Fibroblast of the conjunctiva (primary cell): ENCODE data around the gene SHISAL2A.

Experiments used
- DNase-seq: peaks from one replicate; pipeline ENCODE4 v3.0.0-alpha.2; 2010; ENCODE audit warnings: low read depth

SHISAL2A gene

DNA sequence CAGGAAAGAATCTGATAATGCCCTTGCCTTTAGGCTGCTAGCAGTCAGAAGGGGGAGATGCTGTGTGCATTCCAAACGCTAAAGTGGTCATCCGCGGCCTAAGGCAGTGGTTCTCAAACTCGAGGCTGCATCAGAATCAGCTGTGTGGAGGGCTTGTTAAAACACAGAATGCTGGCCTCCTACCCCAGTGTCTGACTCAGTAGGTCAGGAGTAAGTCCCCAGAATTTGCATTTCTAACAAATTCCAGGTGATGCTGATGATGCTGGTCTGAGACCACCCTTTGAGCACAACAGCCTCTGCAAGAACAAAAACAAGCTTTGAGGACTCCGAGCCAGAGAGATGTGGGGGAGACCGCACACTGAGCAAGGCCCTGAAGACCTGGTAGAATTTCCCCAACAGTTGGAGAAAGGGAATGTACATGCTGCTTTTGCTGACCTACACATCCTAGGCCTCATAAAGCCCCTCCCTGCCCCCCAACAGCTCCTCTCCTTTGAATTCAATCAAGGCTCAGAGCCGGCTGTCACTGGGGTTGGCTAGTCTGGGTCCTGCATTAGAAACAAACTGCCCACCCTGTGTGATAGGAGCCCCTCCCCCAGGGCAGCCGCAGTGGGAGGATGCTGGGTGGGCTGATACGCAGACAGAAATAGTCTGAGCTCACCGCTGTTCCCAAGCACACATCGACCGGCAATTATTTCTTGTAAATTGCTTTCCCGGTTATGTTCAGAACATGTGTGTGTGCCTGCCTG lies 27.1 kb downstream of the SHISAL2A start:
- no peak for DNase-seq

GRCh38 chr1:52660807-52661206 lies 27.8 kb downstream of the SHISAL2A start:
- no peak for DNase-seq

DNA sequence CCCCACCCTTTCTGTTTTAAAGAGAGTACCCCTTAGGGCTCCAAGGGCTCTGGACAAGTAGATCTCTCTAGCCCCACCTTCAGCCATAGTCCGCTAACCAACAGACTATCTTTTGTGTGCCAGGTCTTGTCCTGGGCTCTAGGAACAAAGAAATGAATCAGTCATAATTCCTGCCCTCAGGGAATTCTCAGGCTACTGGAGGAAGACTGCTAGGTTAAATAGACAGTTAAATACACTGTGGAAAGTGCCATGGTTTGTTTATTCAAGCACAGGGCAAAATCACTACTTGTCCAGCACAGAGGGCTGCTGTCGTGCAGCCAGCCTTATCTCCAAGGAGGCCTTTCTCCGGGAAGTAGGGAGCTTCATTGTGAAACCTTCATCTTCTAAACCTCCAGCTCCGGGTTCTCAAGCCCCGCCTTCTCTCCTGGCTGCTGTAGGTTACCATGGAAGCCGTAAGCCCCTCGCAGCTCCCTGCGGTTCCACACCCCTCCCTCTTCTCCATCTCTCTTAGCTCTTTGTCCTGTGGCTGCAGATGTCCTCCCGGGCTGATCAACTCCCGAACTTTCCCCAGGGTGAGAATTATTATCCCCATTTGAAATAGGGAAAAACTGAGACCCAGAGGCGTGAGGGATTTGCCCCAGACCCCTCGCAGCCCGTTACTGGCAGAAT lies 29.8 kb downstream of the SHISAL2A start:
- DNase-seq, result peak; percentile 53

- DNase-seq, result peak; percentile 38
Observed at GRCh38 chr1:52663716-52664115, 30.7 kb downstream of the SHISAL2A start.

- peak; percentile 48 for DNase-seq
Observed at GRCh38 chr1:52665006-52665941, 32.3 kb downstream of the SHISAL2A start.

GRCh38 chr1:52667290-52667689 lies 34.3 kb downstream of the SHISAL2A start:
- no peak for DNase-seq

GRCh38 chr1:52667984-52668383 lies 35.0 kb downstream of the SHISAL2A start:
- DNase-seq, result no peak

DNA sequence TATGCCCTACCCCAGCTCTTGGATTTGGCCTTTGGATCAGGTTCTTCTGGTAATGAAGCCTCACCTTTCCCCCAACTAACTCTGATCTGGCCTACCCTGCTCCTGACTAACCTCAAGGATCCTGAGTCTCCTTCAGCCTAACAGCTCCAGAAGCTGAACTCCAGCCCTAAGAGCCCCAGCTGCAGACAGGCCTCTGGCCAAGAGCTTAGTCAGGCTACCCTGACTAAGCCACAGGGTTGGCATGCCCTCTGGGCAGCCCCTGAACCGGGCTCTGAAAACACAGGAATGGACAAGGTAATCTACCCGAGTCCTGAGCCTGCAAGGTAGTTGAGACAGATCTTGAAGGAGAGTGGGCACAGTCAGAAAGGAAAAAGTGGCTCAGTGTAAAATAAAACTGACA lies 35.7 kb downstream of the SHISAL2A start:
- DNase-seq, result no peak

- no peak for DNase-seq
Observed at GRCh38 chr1:52669696-52670095, 36.7 kb downstream of the SHISAL2A start.

GRCh38 chr1:52670604-52671003 lies 37.6 kb downstream of the SHISAL2A start:
- DNase-seq, result no peak

DNA sequence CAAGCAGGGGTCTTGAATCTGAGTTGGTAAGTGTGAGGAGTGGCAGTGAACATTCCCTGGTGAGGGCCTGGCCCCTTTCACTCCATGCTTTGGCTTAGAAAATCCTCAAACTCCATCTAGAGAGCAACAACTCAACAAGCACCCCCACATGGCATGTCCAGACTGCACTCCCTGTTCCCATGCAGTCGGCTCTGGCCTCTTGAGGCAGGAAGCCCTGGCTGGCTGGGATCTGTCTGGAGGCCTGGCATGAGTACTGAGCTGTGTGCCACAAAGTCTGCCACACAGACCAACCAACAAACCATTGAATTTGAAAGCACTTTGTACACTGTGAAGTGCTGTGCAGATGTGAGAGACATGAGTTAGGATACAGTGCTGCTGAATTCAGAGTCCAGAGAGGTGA lies 40.0 kb downstream of the SHISAL2A start:
- DNase-seq, result no peak

DNA sequence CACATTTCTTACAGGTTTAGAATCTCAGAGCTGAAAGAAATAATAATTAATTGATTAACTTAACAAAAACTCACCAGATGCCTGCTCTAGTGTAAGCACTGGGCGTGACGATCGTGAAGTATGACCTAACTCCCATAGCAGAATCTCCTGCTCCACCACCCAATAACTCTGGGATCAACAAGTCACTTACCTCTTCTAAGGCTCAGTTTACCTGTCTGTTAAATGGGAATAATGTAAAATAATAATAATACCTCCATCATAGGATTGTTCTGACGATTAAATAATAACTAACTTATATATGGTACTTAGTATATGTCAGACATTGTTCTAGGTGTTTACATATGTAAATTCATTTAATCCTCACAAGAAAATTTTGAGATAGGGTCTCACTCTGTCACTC lies 40.5 kb downstream of the SHISAL2A start:
- no peak for DNase-seq

GRCh38 chr1:52674497-52675384 lies 41.8 kb downstream of the SHISAL2A start:
- no peak for DNase-seq

DNA sequence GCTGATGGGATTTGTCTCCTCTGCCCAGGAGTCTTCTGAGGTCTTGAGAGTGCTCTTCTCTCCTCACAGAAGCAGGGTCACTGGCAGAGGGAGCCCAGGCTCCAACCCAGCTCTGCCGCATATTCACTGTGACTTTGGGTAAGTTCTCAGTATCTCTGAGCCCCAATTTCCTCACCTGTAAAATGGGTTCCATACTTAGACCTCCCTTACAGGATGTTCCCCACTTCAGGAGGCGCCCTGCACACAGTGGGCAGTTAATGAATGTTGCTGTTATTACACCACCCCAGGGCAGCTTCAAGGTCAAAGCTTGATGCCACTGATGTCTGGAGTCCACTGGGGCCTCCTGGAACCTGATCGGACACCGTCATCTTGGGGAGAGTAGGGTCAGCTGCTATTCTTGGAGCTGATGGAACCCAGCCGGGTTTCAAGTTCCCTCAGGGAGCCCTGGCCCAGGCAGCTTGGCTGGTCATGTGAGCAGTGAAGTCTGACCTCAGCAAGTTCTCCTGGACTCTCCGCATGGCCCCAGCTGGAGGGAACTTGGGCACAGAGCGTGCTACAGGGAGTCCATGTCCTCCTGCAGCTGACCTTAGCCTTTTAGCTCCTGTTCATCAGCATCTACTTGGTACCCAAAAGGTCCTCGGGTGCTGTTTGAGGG lies 43.4 kb downstream of the SHISAL2A start:
- DNase-seq, result no peak

DNA sequence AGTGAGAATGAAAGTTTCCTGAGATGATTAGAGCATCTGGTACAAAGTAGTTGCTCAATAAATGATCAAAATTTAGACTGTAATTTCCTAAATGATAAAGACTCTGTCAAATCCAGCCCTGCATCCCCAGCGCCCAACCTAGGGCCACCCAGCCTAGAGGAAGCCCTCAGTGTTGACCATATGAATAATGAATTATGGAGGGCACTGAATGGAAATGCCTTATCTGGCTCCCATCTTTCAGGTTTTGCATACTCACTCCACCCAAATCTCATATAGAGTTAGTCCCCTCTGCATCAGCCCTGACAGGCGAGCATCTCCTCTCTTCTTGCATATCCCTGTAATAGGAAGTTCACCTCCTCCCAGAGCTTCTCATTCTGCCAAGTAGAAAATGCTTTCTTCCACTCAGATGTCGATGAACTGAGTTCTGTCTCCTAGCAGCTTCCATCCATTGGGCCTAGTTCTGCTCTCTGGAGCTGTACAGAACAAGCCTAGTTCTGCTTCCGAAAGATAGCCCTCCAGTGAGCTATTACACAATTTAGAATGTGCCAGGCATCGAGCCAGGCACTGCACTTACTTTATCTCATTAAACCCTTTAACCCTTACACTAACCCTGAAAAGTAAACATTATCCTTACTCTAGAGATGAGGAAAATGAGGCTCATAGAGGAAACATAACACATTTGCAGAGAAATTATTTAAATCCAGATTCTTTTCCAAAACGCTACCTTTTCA lies 44.3 kb downstream of the SHISAL2A start:
- DNase-seq, result no peak

- no peak for DNase-seq
Observed at GRCh38 chr1:52679048-52679447, 46.1 kb downstream of the SHISAL2A start.

DNA sequence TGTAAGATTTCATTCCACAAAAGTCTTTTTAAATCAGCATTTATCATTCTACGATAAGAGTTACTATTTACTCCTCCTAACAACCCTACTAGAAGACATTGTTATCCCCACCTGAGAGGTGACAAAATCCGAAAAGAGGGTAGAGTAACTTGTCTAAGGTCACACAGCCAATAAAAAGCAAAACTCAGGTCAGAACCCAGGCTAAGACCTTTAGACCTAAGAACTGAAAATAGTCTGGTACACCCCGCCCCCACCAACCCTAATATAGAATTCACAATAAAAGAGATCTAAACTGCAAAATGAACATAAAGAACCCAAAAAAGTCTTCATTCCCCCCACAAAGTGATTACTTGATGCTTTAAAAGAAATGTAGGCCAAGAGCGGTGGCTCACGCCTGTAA lies 46.5 kb downstream of the SHISAL2A start:
- DNase-seq, result no peak

DNA sequence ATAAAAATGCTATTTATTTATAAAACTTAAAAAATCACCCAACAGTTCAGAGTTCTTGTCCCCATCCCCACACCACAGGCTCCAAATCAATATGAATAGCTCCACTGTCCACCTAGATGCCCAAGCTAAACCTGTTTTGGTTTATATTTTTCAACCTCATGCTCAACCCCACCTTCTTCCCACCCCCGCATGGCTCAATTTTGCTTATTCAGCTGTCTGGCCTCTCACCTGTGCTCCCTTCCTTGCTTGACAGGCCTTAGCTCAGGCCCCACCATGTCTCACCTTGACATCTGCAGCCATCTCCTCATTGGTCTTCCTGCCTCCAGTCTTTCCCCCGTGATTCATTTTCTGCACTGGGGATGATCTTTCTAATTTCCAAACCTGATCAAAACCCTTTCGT lies 47.4 kb downstream of the SHISAL2A start:
- DNase-seq, result no peak

- no peak for DNase-seq
Observed at GRCh38 chr1:52681136-52681535, 48.2 kb downstream of the SHISAL2A start.

DNA sequence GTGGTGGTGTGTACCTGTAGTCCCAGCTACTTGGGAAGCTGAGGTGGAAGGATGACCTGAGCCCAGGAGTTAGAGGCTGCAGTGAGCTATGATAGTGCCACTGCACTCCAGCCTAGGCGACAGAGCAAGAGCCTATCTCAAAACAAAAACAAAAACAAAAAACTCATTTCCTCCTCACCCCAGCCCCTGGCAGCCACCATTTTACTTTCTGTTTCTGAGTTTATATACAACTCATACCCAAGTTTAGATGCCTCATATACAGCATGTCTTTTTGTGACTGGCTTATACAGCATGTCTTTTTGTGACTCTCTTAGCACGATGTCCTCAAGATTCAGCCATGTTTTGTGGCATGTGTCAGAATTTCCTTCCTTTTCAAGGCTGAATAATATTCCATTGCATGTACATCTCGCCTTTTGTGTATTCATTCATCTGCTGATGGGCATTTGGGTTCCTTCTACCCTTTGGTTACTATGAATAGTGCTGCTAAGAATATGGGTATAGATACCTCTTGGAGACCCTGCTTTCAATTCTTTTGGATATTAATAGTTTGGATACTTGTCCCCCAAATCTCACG lies 50.5 kb downstream of the SHISAL2A start:
- DNase-seq, result no peak
